ENCODE data around the gene ZCCHC24. TPM values are rescaled to one million over a fixed set of nuclear protein-coding genes. Genes with fewer than 3 reads are reported as not detected.

ZCCHC24 gene
- total and polyA plus RNA-seq, 4 donors, result 42.2 to 99.6 (median 69.8) TPM

- DNase-seq (peak; percentile 68 to 81), ATAC-seq (ENCODE audit: low FRiP score) (peak; percentile 54)
- Histone ChIP-seq H3K27me3 (ENCODE audit: control insufficient read depth in 1 of 2, insufficient read depth in 2 of 2, low read length in 1 of 2) (no peaks in the 10 kb centered on the region), H3K4me3 (ENCODE audit: low read length in 2 of 2) (no peak overlapping the region), H3K9me3 (ENCODE audit: control insufficient read depth, low read length) (no peaks in the 10 kb centered on the region), H3K27ac (ENCODE audit: low read depth in 1 of 2, low read length in 2 of 2) (peak overlapping the region in 1 of 2 donors; percentile 31), H3K36me3 (ENCODE audit: control insufficient read depth in 1 of 2, insufficient read depth in 2 of 2, low read length in 1 of 2) (no peaks in the 10 kb centered on the region), H3K4me1 (ENCODE audit: control insufficient read depth in 1 of 2, insufficient read depth in 2 of 2, low read length in 2 of 2) (no peaks in the 10 kb centered on the region)
- 80 to 86% methylated on average over 10 of the region's 10 CpGs for WGBS, 2 donors
- intact Hi-C loops (cut with DNase I), result no loop called here
These were observed 42.1 kb upstream of the ZCCHC24 start for GRCh38 chr10:79487296-79488194.

- ATAC-seq (ENCODE audit: low FRiP score), result no peak
- H3K27me3 ChIP-seq (ENCODE audit: control insufficient read depth in 1 of 2, insufficient read depth in 2 of 2, low read length in 1 of 2), result no peaks in the 10 kb centered on the region
- no peak overlapping the region for H3K27ac ChIP-seq (ENCODE audit: low read depth in 1 of 2, low read length in 2 of 2)
- no peak overlapping the region for H3K4me3 ChIP-seq (ENCODE audit: low read length in 2 of 2)
- no peaks in the 10 kb centered on the region for H3K9me3 ChIP-seq (ENCODE audit: control insufficient read depth, low read length)
- H3K36me3 ChIP-seq (ENCODE audit: control insufficient read depth in 1 of 2, insufficient read depth in 2 of 2, low read length in 1 of 2), result no peaks in the 10 kb centered on the region
- no peaks in the 10 kb centered on the region for H3K4me1 ChIP-seq (ENCODE audit: control insufficient read depth in 1 of 2, insufficient read depth in 2 of 2, low read length in 2 of 2)
- intact Hi-C loops (cut with DNase I), result no loop called here
- 84 to 87% methylated on average over 6 of the region's 6 CpGs for WGBS, 2 donors
- no peak for DNase-seq
These were observed 39.1 kb upstream of the ZCCHC24 start for GRCh38 chr10:79484476-79484875.

GRCh38 chr10:79483948-79484347 lies 38.5 kb upstream of the ZCCHC24 start:
- intact Hi-C loops (cut with DNase I), result no loop called here
- 46 to 65% methylated on average over 2 of the region's 2 CpGs for WGBS, 2 donors
- no peaks in the 10 kb centered on the region for H3K27me3 ChIP-seq (ENCODE audit: control insufficient read depth in 1 of 2, insufficient read depth in 2 of 2, low read length in 1 of 2)
- DNase-seq (peak in 1 of 2 donors; percentile 69), ATAC-seq (ENCODE audit: low FRiP score) (peak; percentile 67)
- H3K4me3 ChIP-seq (ENCODE audit: low read length in 2 of 2), result no peak overlapping the region
- no peaks in the 10 kb centered on the region for H3K36me3 ChIP-seq (ENCODE audit: control insufficient read depth in 1 of 2, insufficient read depth in 2 of 2, low read length in 1 of 2)
- no peaks in the 10 kb centered on the region for H3K9me3 ChIP-seq (ENCODE audit: control insufficient read depth, low read length)
- no peaks in the 10 kb centered on the region for H3K4me1 ChIP-seq (ENCODE audit: control insufficient read depth in 1 of 2, insufficient read depth in 2 of 2, low read length in 2 of 2)
- H3K27ac ChIP-seq (ENCODE audit: low read depth in 1 of 2, low read length in 2 of 2), result no peak overlapping the region

DNA sequence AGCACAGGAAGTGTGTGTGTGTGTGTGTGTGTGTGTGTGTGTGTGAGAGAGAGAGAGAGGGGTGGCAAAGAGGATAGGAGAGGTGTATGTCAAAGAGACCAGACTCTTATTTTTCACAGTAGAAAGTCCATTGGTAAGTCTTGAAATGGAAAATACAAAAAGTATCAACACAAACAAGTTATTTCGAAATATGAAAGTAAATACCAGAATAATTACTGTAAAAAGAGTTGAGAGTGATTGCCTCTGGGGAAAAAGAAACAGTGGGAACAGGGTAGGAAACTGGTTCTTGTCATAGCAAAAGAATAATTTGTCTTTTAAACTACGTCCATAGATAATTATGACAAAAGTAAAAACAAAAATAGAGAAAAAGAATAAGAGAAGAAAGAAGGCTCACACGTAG lies 37.9 kb upstream of the ZCCHC24 start:
- 75 to 81% methylated on average over 3 of the region's 3 CpGs for WGBS, 2 donors
- no peak overlapping the region for H3K4me3 ChIP-seq (ENCODE audit: low read length in 2 of 2)
- no peak for ATAC-seq (ENCODE audit: low FRiP score)
- no peaks in the 10 kb centered on the region for H3K27me3 ChIP-seq (ENCODE audit: control insufficient read depth in 1 of 2, insufficient read depth in 2 of 2, low read length in 1 of 2)
- no peaks in the 10 kb centered on the region for H3K9me3 ChIP-seq (ENCODE audit: control insufficient read depth, low read length)
- H3K36me3 ChIP-seq (ENCODE audit: control insufficient read depth in 1 of 2, insufficient read depth in 2 of 2, low read length in 1 of 2), result no peaks in the 10 kb centered on the region
- no peaks in the 10 kb centered on the region for H3K4me1 ChIP-seq (ENCODE audit: control insufficient read depth in 1 of 2, insufficient read depth in 2 of 2, low read length in 2 of 2)
- intact Hi-C loops (cut with DNase I), result no loop called here
- DNase-seq, result no peak
- no peak overlapping the region for H3K27ac ChIP-seq (ENCODE audit: low read depth in 1 of 2, low read length in 2 of 2)

- intact Hi-C loops (cut with DNase I), result no loop called here
- H3K27me3 ChIP-seq (ENCODE audit: control insufficient read depth in 1 of 2, insufficient read depth in 2 of 2, low read length in 1 of 2), result no peaks in the 10 kb centered on the region
- H3K4me3 ChIP-seq (ENCODE audit: low read length in 2 of 2), result no peak overlapping the region
- ATAC-seq (ENCODE audit: low FRiP score) (no peak), DNase-seq (no peak)
- H3K9me3 ChIP-seq (ENCODE audit: control insufficient read depth, low read length), result no peaks in the 10 kb centered on the region
- H3K36me3 ChIP-seq (ENCODE audit: control insufficient read depth in 1 of 2, insufficient read depth in 2 of 2, low read length in 1 of 2), result no peaks in the 10 kb centered on the region
- H3K27ac ChIP-seq (ENCODE audit: low read depth in 1 of 2, low read length in 2 of 2), result no peak overlapping the region
- no peaks in the 10 kb centered on the region for H3K4me1 ChIP-seq (ENCODE audit: control insufficient read depth in 1 of 2, insufficient read depth in 2 of 2, low read length in 2 of 2)
- WGBS, 2 donors, result 91 to 93% methylated on average over 4 of the region's 4 CpGs
These were observed 37.3 kb upstream of the ZCCHC24 start for GRCh38 chr10:79482741-79483140.

DNA sequence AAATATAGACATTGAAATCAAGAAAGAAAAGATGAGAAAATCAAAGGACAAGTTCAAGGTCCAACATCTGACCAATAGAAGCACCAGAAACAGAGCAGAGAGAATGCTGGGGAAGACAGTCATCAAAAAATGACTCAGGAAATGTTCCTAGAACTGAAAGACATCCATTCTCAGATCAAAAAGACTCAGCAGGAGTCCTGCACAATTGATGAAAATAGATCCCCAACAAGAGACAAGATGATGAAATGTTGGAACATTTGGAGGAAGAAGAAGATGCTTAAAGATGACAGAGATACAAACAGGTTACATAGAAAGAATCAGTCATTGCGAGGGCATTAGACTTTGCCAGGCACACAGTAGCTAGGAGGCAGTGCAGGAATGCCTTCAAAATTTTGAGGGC lies 36.9 kb upstream of the ZCCHC24 start:
- 98 to 99% methylated on average over 1 of the region's 1 CpG for WGBS, 2 donors

GRCh38 chr10:79479283-79479909 lies 34.0 kb upstream of the ZCCHC24 start:
- Histone ChIP-seq H3K9me3 (ENCODE audit: control insufficient read depth, low read length) (no peaks in the 10 kb centered on the region), H3K4me1 (ENCODE audit: control insufficient read depth in 1 of 2, insufficient read depth in 2 of 2, low read length in 2 of 2) (no peaks in the 10 kb centered on the region), H3K4me3 (ENCODE audit: low read length in 2 of 2) (no peak overlapping the region), H3K27ac (ENCODE audit: low read depth in 1 of 2, low read length in 2 of 2) (no peak overlapping the region), H3K27me3 (ENCODE audit: control insufficient read depth in 1 of 2, insufficient read depth in 2 of 2, low read length in 1 of 2) (no peaks in the 10 kb centered on the region), H3K36me3 (ENCODE audit: control insufficient read depth in 1 of 2, insufficient read depth in 2 of 2, low read length in 1 of 2) (no peaks in the 10 kb centered on the region)
- DNase-seq, result no peak
- 78 to 83% methylated on average over 3 of the region's 3 CpGs for WGBS, 2 donors
- intact Hi-C loops (cut with DNase I), result no loop called here
- no peak for ATAC-seq (ENCODE audit: low FRiP score)

More for the DNA sequence above, 36.9 kb upstream of the ZCCHC24 start:
- Histone ChIP-seq H3K27me3 (ENCODE audit: control insufficient read depth in 1 of 2, insufficient read depth in 2 of 2, low read length in 1 of 2) (no peaks in the 10 kb centered on the region), H3K4me1 (ENCODE audit: control insufficient read depth in 1 of 2, insufficient read depth in 2 of 2, low read length in 2 of 2) (no peaks in the 10 kb centered on the region), H3K27ac (ENCODE audit: low read depth in 1 of 2, low read length in 2 of 2) (no peak overlapping the region), H3K36me3 (ENCODE audit: control insufficient read depth in 1 of 2, insufficient read depth in 2 of 2, low read length in 1 of 2) (no peaks in the 10 kb centered on the region), H3K4me3 (ENCODE audit: low read length in 2 of 2) (no peak overlapping the region), H3K9me3 (ENCODE audit: control insufficient read depth, low read length) (no peaks in the 10 kb centered on the region)
- no peak for ATAC-seq (ENCODE audit: low FRiP score)
- intact Hi-C loops (cut with DNase I), result no loop called here
- DNase-seq, result no peak

DNA sequence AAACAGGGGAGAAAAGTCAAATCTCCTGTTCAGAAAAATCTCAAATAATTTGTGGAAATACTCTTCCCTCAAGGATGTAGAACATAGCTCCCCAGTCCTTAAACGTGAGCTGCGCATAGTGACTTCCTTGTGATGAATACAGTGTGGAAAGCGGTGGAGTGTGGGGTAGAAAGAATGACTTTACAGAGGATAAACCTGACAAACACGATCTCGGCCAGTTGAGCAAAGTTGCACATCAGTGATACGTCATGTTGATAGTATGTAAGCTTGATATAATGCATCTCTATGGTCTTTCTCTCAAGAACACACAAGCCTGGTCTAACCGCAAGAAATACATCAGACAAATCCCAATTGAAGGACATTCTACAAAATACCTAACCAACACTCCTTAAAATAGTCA lies 32.0 kb upstream of the ZCCHC24 start:
- Histone ChIP-seq H3K27ac (ENCODE audit: low read depth in 1 of 2, low read length in 2 of 2) (no peak overlapping the region), H3K4me1 (ENCODE audit: control insufficient read depth in 1 of 2, insufficient read depth in 2 of 2, low read length in 2 of 2) (no peaks in the 10 kb centered on the region), H3K4me3 (ENCODE audit: low read length in 2 of 2) (no peak overlapping the region), H3K36me3 (ENCODE audit: control insufficient read depth in 1 of 2, insufficient read depth in 2 of 2, low read length in 1 of 2) (no peaks in the 10 kb centered on the region), H3K9me3 (ENCODE audit: control insufficient read depth, low read length) (no peaks in the 10 kb centered on the region), H3K27me3 (ENCODE audit: control insufficient read depth in 1 of 2, insufficient read depth in 2 of 2, low read length in 1 of 2) (no peaks in the 10 kb centered on the region)
- WGBS, 2 donors, result 82 to 84% methylated on average over 7 of the region's 7 CpGs
- no peak for DNase-seq
- no peak for ATAC-seq (ENCODE audit: low FRiP score)
- intact Hi-C loops (cut with DNase I), result no loop called here

GRCh38 chr10:79476645-79477044 lies 31.2 kb upstream of the ZCCHC24 start:
- H3K27ac ChIP-seq (ENCODE audit: low read depth in 1 of 2, low read length in 2 of 2), result no peak overlapping the region
- intact Hi-C loops (cut with DNase I), result no loop called here

More at GRCh38 chr10:79476645-79477044, 31.2 kb upstream of the ZCCHC24 start:
- H3K27me3 ChIP-seq (ENCODE audit: control insufficient read depth in 1 of 2, insufficient read depth in 2 of 2, low read length in 1 of 2), result no peaks in the 10 kb centered on the region
- H3K36me3 ChIP-seq (ENCODE audit: control insufficient read depth in 1 of 2, insufficient read depth in 2 of 2, low read length in 1 of 2), result no peaks in the 10 kb centered on the region
- ATAC-seq (ENCODE audit: low FRiP score) (no peak), DNase-seq (no peak)
- H3K4me1 ChIP-seq (ENCODE audit: control insufficient read depth in 1 of 2, insufficient read depth in 2 of 2, low read length in 2 of 2), result no peaks in the 10 kb centered on the region
- H3K9me3 ChIP-seq (ENCODE audit: control insufficient read depth, low read length), result no peaks in the 10 kb centered on the region
- no peak overlapping the region for H3K4me3 ChIP-seq (ENCODE audit: low read length in 2 of 2)
